ENCODE data around the gene ACLY.

Gene ACLY

DNA sequence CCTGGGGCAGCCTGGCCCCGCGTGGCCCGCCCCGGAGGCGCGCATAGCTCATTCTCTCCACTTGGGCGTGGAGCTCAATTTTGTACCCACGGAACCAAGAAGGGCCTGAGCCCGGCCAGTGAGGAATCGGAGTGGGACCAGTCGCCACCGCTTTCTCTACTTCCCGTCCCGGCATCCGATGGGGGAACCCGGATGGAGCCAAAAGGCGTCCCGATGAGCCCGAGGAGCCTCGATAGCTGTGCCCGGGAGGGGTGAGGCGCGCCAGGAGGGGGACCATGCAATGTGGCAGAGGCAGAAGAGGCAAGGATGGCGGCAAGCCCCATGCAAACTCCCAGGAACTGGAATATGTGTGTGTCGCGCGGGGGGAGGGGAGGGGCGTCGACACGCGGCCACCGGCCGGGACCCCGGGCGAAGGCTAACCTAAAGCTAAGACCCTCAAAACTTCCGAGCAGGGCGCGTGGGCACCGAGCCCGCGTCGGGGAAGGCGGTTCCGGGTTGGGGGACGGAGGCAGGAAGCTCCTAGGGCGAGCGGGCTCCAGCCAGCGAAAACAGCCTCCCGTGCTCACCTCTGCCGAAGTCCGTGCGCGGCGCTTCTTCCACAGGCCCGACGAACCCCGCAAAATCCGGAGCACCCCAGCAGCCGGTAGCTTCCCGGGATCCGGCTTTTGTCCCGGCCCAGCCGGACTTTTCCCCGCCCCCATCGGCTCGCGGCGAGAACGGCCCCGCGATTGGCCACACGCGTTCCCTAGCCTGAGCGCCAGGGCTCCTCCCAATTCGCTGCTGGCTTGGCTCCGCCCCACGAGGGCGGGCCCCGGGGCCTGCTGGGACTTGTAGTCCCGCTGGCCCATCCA is at the start of gene ACLY:
TSS of gene ACLY (minus strand) at position 638 of the 851 bp plus-strand sequence. CDS start 5,078 bp downstream, outside the sequence.
- peaks cover 66% of the 10 kb centered on the region for H3K4me1 Mint-ChIP-seq
- TF ChIP-seq, protein P1, sequence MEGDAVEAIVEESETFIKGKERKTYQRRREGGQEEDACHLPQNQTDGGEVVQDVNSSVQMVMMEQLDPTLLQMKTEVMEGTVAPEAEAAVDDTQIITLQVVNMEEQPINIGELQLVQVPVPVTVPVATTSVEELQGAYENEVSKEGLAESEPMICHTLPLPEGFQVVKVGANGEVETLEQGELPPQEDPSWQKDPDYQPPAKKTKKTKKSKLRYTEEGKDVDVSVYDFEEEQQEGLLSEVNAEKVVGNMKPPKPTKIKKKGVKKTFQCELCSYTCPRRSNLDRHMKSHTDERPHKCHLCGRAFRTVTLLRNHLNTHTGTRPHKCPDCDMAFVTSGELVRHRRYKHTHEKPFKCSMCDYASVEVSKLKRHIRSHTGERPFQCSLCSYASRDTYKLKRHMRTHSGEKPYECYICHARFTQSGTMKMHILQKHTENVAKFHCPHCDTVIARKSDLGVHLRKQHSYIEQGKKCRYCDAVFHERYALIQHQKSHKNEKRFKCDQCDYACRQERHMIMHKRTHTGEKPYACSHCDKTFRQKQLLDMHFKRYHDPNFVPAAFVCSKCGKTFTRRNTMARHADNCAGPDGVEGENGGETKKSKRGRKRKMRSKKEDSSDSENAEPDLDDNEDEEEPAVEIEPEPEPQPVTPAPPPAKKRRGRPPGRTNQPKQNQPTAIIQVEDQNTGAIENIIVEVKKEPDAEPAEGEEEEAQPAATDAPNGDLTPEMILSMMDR (IDR thresholded peaks at IDR 0.05), result no peak
- DNase-seq, result peak; percentile 98
- peaks cover 5% of the 10 kb centered on the region for H3K27me3 Mint-ChIP-seq (ENCODE audit: low read depth, poor library complexity)
- peaks cover 9% of the 10 kb centered on the region for H3K36me3 Mint-ChIP-seq (ENCODE audit: low read depth)
- no peaks in the 10 kb centered on the region for H3K9me3 Mint-ChIP-seq
- H3K27ac Mint-ChIP-seq, result peak within 1 kb of the TSS; percentile 79
- peak within 1 kb of the TSS; percentile 89 for H3K4me3 Mint-ChIP-seq

GRCh38 chr17:41967921-41968578 is 49.3 kb upstream of the ACLY start:
- TF ChIP-seq, protein P1 (IDR thresholded peaks at IDR 0.05), result no peak
- peak overlapping the region; percentile 81 for H3K4me3 Mint-ChIP-seq
- peak overlapping the region; percentile 45 for H3K27ac Mint-ChIP-seq
- peaks cover 38% of the 10 kb centered on the region for H3K4me1 Mint-ChIP-seq
- H3K36me3 Mint-ChIP-seq (ENCODE audit: low read depth), result peaks cover 46% of the 10 kb centered on the region
- H3K9me3 Mint-ChIP-seq, result no peaks in the 10 kb centered on the region
- H3K27me3 Mint-ChIP-seq (ENCODE audit: low read depth, poor library complexity), result peaks cover 3% of the 10 kb centered on the region
- DNase-seq, result no peak

DNA sequence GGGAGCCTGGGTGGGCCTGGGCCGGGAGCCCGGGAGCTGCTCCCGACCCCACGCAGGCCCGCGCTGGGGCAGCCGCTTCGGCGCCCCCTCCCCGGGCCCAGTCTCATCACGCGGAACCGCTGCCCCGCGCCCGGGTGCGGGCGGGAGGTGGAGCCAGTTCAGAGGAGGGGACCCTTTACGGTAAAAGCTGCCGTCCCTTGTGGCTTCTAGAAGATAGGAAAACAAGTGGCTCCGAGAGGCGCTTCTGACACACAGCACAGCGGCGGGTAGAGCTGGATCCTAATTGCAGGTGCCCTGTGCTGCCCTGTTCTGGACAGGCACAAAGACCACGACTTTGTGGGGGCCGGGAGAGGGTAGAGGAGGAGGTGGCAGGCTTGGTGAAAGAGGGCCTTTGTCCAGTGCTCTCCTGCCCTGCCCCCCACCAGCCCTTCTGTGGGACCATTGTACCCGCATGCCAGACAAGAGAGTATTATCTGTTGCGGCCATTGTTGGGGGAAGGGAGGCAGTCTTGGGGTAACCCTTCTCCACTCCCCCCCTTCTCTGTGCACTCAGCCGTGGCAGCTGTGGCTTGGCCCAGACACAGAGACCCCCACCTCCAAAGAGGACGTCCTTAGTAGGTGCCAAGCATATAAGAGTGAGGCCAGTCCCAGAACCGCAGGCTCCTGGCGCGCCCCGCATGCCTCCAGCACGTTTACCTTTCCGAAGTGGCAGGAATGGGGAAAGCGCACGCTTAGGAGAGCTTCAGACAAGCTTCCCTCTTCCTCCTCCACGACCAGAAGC is 48.6 kb upstream of the ACLY start:
- H3K27me3 Mint-ChIP-seq (ENCODE audit: low read depth, poor library complexity), result peaks cover 3% of the 10 kb centered on the region
- H3K4me1 Mint-ChIP-seq, result peaks cover 35% of the 10 kb centered on the region
- H3K4me3 Mint-ChIP-seq, result peak overlapping the region; percentile 81
- no peak for DNase-seq
- H3K9me3 Mint-ChIP-seq, result no peaks in the 10 kb centered on the region
- TF ChIP-seq, protein P1 (IDR thresholded peaks at IDR 0.05), result no peak
- H3K27ac Mint-ChIP-seq, result no peak overlapping the region
- H3K36me3 Mint-ChIP-seq (ENCODE audit: low read depth), result peaks cover 41% of the 10 kb centered on the region

GRCh38 chr17:41966463-41967140 is 47.9 kb upstream of the ACLY start, which contains the start of gene CNP:
TSS of gene CNP (plus strand) at chr17:41966795. CDS start at chr17:41966885, 90 bp downstream.
- Mint-ChIP-seq H3K27ac (peak within 1 kb of the TSS; percentile 69), H3K9me3 (no peaks in the 10 kb centered on the region), H3K4me1 (peaks cover 33% of the 10 kb centered on the region), H3K27me3 (ENCODE audit: low read depth, poor library complexity) (peaks cover 3% of the 10 kb centered on the region), H3K4me3 (peak within 1 kb of the TSS; percentile 87), H3K36me3 (ENCODE audit: low read depth) (peaks cover 34% of the 10 kb centered on the region)
- DNase-seq, result peak; percentile 93
- TF ChIP-seq, protein P1 (IDR thresholded peaks at IDR 0.05), result no peak

DNA sequence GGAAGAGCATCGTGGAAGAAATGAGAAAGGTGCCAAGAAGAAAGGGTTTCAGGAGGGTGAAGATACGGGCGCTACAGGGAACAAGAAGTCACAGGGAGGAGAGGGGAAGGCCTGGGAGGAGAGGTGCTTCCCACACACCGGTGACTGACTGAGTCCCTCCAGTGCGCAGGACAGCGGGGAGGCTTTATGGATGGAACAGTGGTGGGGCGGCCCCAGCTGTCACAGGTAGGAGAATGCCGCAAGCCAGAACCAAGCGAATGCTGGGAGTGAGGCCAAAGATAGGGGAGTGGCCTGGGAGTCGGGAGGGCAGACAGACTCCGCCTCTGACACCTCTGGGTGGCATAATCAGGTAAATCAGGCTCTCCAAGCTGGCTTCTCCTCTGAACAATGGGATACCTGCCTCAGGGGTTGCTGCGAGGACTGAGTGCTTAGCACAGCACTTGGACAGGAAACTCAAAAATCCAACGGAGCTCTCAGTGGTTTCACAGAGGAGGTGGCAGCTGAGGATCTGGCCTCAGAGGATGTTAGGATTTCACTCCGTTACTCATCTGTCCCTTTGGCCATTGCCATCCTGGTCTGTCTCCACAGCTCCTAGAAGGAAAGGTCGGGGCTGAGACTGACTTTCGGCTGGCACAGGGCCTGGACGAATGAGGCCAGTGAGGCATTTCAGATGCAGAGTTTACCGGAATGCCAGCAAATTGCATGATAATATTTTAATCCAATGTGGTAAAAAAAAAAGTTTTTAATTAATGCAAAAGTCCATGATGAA is 47.1 kb upstream of the ACLY start:
- Mint-ChIP-seq H3K4me1 (peaks cover 28% of the 10 kb centered on the region), H3K4me3 (peak overlapping the region; percentile 87), H3K27me3 (ENCODE audit: low read depth, poor library complexity) (peaks cover 6% of the 10 kb centered on the region), H3K36me3 (ENCODE audit: low read depth) (peaks cover 28% of the 10 kb centered on the region), H3K27ac (peak overlapping the region; percentile 69), H3K9me3 (no peaks in the 10 kb centered on the region)
- DNase-seq, result peak; percentile 56
- TF ChIP-seq, protein P1 (IDR thresholded peaks at IDR 0.05), result no peak

All from nephron progenitor cell (in vitro differentiated cells).